Pons (tissue), 1 donor: ENCODE results near the gene RABL6.
"Not testable (repeated sequence)": the region's sequence is repeated elsewhere in the genome, so short reads cannot be mapped to it uniquely, and the experiment has no call there.

Source experiments
- DNase-seq: peaks from one replicate; pipeline ENCODE4 v3.0.0-alpha.2; 2016; ENCODE audit warnings: low spot score

The RABL6 gene

DNA sequence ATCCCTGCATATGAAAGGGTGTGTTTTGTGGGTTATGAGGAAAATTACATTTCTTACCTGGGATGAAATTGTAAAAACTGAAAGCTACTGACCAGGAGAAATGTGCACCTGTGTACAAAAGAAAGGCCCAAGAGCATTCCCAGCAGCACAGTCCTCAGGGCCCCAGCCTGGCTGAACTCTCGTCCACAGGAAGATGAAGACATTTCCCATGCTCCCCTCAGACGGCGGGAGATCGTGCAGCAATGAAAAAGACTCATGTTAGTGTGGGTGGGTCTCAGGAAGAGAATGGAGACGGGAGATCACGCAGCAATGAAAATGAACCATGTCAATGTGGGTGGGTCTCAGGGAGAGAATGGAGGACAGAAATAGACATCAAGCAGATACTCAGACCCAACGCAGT, 30.8 kb upstream of the RABL6 start:
- no peak for DNase-seq

DNA sequence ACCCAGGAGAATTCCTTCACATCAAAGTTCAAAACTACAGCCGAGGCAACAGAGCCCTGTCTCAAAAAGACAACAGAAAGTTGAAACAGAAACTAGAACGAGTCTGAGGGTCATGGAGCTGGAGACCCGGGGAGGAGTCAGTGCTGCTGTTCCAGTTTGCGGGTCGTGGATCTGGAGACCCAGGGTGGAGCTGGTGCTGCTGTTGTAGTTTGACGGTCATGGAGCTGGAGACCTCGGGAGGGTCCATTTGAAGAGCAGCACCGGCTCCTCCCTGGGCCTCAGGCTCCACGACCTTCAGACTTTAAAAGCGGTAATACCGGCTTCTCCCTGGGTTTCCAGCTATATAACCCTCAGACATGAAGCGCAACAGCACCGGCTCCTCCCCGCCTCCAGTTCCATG, 30.4 kb upstream of the RABL6 start:
- no peak for DNase-seq

DNA sequence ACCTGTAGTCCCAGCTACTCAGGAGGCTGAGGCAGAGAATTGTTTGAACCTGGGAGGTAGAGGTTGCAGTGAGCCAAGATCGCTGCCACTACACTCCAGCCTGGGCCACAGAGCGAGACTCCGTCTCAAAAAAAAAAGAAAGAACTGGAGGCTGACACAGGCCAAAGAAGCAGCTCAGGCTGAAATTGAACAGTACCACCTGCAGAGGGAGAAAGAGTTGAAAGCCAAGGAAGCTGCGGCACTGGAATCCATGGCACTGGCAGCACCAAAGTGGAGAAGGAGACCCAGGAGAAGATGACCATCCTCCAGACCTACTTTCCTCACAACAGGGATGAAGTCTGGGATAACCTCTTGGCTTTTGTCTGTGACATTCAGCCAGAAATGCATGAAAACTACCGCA, 27.9 kb upstream of the RABL6 start:
- no peak for DNase-seq

DNA sequence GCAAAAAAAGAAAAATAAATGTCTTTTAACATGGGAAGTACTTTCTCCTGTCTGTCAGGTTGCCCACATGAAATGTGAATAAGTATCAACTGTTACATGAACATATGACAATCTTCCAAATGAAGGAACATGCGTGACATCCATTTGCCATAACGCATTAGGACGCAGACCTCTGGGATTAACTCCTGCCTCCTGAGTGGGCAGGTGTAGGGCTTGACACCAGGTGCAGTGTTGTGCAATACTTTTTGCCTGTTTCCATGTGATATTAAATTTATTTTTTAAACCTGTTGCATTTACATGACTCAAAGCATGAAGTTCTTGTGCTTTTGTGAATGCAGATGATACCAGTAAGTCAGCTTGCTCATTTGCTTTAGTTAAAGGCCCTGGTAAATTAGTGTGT, 25.3 kb upstream of the RABL6 start:
- DNase-seq, result no peak

DNA sequence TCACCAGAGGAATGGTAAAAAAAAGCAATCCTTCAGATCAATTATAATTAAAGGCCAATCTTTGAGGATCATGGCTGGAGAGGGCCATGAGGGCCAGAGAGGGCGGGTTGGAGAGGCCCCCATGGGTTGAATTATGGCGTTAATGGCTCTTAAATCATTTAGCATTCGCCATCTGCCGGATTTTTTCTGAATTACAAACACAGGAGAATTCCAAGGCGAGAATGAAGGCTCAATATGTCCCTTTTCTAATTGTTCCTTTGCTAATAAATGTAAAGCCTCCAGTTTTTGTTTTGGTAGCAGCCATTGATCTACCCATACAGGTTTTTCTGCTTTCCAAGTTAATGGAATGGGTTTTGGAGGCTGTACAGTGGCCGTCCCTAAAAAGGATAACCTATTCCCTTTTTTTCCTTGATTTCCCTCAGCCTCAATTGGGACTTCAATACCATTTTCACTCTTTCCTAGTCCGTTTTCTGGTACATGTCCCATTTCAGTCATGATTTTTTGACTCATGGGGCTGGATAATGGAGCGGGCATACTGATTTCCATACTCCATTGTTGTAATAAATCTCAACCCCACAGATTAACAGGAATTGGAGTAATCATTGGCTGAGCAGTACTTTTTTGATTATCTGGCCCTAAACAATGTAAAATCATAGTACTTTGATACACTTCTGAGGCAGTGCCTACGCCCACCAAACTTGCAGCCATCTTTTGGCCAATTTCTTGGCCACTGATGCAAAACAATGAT, 23.3 kb upstream of the RABL6 start:
- peak; percentile 65 for DNase-seq

DNA sequence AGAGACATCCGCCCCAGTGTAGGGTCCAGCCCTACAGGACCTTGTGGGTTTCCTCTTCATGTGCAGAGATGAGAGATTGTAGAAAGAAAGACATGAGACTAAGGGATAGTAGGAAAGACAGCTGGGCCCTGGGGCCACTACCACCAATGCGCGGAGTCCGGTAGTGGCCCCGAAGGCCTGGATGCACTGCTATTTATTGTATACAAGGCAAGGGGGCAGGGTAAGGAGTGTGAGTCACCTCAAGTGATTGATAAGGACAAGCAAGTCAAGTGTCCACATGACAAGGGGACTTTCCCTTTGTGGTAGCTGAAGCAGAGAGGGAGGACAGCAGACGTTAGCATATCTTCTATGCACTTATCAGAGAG, 22.8 kb upstream of the RABL6 start:
- no peak for DNase-seq

DNA sequence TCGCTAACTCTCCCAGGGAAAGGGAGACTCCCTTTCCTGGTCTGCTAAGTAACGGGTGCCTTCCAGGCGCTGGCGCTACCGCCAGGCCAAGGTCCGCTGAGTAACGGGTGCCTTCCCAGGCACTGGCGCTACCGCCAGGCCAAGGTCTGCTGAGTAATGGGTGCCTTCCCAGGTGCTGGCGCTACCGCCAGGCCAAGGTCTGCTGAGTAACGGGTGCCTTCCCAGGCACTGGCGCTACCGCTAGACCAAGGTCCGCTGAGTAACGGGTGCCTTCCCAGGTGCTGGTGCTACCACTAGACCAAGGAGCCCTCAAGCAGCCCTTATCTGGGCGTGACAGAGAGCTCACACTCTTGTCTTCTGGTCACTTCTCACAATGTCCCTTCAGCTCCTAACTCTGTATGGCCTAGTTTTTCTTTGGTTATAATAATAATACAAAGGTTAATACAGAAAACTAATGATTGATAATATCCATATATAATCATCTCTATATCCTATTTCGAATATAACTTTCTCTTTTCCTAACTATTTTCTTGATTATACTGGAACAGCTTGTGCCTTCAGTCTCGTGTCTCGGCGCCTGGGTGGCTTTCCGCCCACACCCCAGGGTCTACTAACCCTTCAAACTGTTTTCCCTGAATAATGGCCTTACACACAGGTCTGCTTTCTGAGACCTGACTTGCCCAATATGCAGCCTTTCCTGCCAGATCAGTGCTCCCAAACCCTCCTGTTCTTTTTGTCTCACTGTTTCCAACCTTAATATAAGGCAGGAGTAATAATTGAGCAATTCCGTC, 22.0 kb upstream of the RABL6 start:
- DNase-seq, result not testable (repeated sequence)

DNA sequence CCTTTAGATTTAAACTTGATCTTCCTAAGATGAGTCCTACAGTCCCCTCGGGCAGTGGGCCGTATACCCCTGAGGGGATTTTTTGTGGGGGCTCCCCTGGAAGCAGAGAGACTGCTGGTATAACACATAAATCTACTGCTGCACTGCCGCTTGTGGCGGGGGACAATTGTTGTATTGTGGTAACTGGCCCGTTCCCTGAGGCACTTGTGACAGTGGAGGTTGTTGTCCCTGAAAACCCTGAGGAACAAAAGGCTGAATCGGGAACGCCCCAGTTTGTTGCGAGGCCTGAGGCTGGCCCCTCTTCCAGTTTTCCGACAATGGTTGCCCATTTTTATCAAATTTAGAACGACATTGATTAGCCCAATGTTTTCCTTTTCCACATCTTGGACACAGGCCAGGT, 21.3 kb upstream of the RABL6 start:
- DNase-seq, result peak; percentile 92

DNA sequence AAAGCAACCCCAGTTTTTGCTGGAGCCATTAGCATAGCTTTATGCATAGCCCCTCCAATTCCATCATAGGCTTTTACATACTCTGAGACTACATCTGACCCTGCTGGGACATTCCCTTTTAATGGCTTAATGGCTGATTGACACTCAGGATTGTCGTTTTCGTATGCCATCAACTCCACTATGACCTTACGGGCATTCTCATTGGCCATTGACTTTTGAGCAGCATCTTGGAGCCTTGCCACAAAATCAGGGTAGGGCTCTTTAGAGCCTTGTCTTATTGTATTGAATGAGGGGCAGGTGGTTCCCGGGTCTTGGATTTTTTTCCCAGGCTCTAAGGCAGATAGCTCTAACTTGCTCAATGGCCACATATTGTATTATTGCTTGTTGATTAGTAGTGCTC, 20.8 kb upstream of the RABL6 start:
- DNase-seq, result peak; percentile 66

DNA sequence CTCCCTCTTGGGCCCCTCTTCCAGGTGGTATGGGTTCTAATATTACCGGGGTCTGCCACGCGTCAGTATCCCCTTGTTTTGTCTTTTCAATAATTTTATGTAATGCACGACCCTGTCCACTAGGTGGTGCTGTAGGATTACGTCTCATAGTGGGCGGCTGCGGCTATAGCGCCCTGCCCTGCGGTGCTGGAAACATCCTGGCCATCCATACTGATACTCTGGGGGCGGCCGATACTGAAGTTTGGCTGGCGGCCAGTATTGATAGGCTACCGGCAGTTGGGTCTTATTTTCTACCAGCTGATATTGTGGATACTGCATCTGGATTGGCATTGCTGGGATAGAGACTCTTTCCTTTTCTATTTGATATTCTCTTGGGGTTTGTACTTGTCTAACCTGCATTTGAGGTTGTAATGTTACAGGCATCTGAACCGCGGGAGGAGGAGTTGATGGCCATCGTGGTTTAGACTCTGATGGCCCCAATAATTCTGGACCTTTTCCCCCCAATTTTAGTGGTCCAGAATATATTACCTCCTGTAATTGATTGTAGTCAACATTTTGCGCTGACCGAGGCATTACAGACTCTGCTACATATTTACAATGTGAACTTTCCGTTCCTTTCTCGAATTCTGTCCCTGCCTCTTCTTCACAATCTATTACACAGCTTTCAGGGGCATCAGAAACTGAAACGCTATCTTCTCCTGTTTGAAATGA, 19.9 kb upstream of the RABL6 start:
- peak; percentile 88 for DNase-seq

DNA sequence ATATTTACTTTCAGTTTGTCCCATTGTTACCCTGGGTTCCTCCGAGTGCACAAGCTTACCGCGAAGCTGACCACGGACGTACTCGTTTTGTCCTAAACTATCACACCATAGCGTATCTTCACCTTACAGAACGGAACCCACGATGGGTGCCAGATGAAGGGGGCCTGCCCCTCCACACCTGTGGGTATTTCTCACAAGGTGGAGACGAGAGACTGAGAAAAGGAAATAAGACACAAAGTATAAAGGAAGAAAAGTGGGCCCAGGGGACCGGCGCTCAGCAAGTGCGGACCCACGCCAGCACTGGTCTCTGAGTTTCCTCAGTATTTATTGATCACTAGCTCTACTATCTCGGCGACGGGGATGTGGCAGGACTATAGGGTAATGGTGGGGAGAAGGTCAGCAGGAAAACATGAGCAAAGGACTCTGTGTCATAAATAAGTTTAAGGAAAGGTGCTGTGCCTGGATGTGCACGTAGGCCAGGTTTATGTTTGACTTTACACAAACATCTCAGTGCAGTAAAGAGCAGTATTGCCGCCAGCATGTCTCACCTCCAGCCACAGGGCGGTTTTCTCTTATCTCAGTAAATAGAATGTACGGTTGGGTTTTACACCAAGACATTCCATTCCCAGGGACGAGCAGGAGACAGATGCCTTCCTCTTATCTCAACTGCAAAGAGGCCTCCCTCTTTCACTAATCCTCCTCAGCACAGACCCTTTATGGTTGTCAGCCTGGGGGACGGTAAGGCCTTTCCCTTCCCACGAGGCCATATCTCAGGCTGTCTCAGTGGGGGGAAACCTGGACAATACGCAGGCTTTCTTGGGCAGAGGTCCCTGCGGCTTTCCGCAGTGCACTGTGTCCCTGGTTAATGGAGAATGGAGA, 18.9 kb upstream of the RABL6 start:
- not testable (repeated sequence) for DNase-seq

DNA sequence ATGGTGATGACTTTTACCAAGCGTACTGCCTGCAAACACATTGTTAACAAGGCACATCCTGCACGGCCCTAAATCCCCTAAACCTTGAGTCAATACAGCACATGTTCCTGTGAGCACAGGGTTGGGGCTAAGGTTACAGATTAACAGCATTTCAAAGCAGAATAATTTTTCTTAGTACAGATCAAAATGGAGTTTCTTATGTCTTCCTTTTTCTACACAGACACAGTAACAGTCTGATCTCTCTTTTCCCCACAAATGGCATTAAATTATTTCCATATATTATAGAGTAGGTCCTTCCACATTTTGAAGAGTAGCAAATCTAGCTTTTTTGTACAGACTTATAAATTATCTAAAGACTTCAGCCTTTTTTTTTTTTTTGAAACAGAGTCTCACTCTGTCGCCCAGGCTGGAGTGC, 18.2 kb upstream of the RABL6 start:
- no peak for DNase-seq

DNA sequence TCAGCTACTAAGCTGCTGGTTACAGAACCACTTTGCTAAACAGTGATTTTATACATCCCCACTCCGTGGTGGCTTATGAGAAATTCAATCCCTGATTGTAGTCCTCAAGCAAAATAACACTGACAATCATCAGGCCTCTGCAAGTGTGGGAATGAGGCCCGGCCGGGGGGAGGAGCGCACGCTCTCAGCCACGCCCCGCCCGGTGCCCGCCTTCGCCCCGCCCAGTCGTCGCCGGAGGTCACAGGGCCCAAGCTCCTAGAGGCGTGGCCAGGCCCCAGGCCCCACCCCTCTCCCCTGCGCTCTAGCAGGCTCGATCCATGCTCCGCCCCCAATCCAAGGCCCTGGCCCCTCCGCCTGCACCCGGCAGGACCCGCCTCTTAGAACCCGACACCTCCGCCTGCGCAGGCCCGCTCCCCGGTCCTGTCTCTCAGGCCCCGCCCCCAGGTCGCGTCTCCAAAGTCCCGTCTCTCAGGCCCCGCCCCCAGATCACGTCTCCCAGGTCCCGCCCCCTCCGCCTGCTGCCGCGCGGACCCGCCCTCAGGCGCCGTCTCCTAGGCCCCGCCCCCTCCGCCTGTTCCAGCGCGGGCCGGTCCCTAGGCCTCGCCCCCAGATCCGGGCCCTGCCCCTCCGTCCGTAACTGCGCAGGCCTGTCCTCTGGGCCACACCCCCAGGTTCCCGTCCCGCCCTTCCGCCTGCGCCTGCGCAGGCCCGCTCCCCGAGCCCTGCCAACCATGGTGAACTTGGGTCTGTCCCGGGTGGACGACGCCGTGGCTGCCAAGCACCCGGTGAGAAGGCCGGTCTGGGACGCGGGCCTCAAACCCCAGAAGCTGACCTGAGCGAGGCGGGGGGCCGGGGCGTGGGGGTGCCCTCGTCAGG, 16.9 kb upstream of the RABL6 start, which contains the start of gene TMEM141:
TSS of gene TMEM141 (plus strand) at position 705 of the 876 bp plus-strand sequence. CDS start at position 732, 27 bp downstream.
- DNase-seq, result peak; percentile 99

DNA sequence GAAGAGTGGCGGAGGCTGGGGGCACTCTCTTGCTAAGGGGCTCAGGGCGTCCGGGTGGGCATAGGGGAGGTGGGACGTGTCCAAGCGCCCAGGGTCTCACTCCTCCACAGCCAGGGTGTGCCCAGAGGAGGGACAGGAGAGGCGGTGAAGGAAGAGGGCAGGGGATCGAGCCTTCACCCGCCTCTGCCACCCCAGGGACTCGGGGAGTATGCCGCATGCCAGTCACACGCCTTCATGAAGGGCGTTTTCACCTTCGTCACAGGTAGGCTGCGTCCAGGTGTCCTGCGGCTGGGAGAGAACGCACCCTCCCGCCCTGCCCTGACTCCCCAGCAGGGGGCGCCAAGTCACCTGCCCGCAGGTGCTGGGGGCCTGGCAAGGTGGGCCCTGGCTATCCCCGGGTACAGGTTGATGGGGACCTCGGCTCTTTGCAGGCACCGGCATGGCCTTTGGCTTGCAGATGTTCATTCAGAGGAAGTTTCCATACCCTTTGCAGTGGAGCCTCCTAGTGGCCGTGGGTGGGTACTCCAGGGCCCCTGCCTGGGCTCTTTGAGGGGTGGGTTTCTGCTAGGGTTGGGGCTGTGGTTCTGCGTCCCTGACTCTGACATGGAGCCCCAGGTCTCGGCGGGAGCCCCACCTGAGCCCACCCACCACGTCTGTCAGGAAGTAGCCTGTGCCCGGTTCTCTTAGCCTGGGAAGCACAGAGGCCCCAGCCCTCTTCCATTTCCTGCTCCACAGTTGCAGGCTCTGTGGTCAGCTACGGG, 16.1 kb upstream of the RABL6 start:
- DNase-seq, result no peak

DNA sequence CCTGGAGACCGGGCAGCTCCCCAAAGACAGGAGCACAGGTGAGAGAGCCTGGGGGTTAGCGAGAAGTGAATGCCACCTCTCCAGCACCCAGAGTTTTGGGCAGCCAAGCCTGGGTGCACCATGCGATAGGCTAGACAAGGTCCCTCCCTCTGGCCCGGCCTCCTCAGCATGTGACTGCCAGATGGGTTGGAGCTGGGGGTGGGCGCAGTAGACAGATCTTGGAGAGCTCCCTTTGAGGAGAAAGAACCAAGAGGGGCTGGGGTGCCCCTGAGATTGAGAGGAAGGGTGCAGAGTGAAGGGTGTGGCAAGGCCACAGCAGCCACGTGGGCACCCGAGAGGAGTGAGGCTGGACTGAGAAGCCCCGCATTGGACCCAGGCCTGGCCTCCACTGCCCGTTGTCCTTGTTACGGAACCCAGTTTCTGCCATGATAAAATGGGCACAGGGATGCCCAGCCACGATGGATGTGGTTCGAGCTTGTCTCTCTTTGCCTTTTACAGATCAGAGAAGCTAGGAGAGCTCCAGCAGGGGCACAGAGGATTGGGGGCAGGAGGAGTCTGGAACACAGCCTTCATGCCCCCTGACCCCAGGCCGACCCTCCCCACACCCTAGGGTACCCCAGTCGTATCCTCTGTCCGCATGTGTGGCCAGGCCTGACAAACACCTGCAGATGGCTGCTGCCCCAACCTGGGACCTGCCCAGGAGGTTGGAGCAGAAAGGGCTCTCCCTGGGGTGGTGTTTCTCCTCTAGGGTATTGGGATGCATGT, 15.2 kb upstream of the RABL6 start:
- no peak for DNase-seq

DNA sequence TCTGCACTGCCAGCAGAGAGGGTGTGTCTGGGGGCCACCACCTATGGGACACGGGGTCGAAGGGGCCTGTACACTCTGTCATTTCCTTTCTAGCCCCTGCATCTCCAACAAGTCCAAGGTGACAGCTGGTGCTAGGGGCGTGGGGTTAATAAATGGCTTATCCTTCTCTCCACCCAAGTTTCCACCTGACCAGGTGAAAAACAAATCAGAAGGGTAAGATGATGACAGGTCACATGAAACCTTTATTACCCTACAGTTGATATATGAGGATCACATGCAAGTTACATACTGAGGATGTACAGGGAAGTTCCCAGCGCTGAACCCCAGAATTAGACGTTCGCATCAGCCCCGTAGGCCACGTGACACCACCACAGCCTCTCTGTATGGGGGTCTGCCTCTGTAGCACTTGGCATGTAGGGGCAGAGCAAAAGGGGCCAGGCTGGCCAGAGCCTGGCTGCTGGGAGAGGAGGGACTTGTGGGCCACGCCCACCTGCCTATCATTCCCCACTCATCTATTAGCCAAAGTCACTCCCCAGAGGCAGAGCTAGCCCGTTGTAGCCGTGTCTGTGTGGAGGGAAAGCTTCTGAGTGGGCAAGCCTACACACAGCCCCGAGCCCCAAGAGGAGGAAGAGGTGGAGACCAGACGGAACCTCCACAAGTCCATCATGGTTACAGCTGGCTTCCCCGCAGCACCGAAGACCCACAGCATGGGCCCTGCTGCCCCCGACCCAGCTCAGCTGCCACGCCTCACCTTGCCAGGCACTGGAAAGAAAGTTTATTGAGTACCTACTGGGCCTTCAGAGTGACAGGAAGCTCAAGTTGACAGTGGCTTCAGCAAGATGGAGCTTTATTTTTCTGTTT, 14.4 kb upstream of the RABL6 start:
- DNase-seq, result no peak

DNA sequence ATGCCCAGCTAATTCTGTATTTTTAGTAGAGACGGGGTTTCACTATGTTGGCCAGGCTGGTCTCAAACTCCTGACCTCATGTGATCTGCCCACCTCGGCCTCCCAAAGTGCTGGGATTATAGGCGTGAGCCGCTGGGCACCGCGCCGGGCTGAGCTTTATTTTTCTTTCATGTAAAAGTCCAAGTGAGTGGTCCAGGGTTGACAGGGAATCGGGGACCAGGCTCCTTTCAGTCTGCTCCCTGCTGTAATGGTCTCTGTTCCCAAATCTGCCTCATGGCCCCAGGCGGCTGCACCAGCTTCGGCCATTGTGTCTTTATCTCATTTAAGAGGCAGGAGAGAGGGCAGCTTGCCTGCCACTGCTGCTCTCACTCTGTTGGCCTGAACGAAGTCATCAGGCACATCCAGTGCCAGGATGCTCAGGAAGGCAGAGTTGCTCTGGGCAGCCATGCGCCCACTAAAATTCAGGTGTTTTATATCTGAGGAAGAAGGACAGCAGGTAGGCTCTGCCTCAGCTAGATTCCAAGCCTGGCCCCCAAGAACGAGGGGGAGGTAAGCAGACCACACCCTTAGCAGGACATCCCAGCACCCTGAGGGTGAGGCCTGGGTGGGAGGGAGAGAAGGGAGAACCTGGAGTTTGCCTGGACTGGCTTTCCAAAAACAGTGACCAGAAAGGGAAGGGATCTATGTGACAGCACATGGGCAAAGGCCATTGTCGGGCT, 13.3 kb upstream of the RABL6 start:
- DNase-seq, result no peak

DNA sequence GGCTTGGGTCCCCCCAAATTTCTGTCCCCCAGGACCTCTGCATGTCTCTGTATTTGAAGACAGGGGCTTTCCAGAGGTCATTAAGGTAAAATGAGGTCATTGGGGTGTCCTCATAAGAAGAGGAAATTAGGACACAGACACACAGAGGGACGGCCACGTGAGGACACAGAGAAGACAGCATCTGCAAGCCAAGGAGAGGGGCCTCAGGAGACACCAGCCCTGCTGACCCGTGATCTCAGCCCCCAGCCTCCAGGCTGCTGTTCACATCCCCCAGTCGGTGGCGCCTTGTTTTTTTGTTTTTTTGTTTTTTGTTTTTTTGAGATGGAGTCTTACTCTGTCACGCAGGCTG, 12.8 kb upstream of the RABL6 start:
- DNase-seq, result no peak
